Neural progenitor cell (in vitro differentiated cells): Measurements from ENCODE around the gene MRAS.

Source experiments
- EZH2phosphoT487 ChIP-seq: fragments of 200-600 bp; sonication (generic); IDR thresholded peaks from 2 replicates; pipeline ENCODE4 v1.6.1; 2017; ENCODE audit warnings: antibody characterized with exemption
- TF ChIP-seq, protein P1 (sequence below): fragments of 200-600 bp; sonication (generic); IDR thresholded peaks from 2 replicates; pipeline ENCODE4 v1.5.1; 2017; ENCODE audit warnings: antibody characterized with exemption, mild to moderate bottlenecking

DNA sequence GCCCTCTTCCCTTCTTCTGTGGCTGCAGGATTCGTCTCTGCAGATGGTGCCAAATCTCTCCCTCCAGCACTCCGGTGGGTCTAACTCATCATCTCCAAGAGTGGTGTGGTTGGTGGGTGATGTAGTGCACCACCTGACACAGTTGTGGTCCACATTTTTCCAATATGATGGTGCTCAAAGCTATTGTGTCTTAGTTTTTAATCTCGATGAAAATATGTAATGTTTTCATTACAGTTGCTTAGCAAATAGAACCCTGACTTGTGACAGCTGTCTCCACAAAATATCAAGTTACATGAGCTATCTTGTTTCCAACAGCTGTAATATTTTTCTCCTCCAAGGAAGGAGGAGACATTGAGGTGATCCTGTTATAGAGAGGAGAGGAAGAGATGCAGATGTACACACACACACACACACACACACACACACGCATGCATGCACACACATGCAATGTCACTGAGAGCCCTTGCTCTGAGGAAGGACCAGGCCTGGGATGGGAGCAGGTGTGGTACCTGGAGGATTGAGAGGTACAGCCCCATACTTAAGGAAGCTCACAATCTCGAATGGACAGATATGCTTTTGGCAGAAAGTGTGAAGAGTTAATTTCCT lies 70.3 kb downstream of the MRAS start:
- TF ChIP-seq, protein P1, sequence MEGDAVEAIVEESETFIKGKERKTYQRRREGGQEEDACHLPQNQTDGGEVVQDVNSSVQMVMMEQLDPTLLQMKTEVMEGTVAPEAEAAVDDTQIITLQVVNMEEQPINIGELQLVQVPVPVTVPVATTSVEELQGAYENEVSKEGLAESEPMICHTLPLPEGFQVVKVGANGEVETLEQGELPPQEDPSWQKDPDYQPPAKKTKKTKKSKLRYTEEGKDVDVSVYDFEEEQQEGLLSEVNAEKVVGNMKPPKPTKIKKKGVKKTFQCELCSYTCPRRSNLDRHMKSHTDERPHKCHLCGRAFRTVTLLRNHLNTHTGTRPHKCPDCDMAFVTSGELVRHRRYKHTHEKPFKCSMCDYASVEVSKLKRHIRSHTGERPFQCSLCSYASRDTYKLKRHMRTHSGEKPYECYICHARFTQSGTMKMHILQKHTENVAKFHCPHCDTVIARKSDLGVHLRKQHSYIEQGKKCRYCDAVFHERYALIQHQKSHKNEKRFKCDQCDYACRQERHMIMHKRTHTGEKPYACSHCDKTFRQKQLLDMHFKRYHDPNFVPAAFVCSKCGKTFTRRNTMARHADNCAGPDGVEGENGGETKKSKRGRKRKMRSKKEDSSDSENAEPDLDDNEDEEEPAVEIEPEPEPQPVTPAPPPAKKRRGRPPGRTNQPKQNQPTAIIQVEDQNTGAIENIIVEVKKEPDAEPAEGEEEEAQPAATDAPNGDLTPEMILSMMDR, result no peak
- TF ChIP-seq EZH2phosphoT487, result no peak
